Osteocyte (in vitro differentiated cells): Measurements from ENCODE around the gene KLF6. TPM values are rescaled to one million over a fixed set of nuclear protein-coding genes. Genes with fewer than 3 reads are reported as not detected.
A peak's percentile ranks its signal among the peaks of the same experiment; 100 is the strongest.

ENCODE experiments used
- DNase-seq: peaks from one replicate; pipeline ENCODE4 v3.0.0; 2021; ENCODE audit warnings: mixed read lengths; ENCODE audit not compliant: unreplicated experiment; ENCODE audit errors: extremely low spot score
- H3K27ac Mint-ChIP-seq: one replicate; pipeline ENCODE4 v1.8.0; 2021; ENCODE audit warnings: mild to moderate bottlenecking, mixed read lengths; ENCODE audit not compliant: unreplicated experiment
- H3K27me3 Mint-ChIP-seq: one replicate; pipeline ENCODE4 v1.8.0; 2021; ENCODE audit warnings: mixed read lengths; ENCODE audit not compliant: unreplicated experiment
- H3K36me3 Mint-ChIP-seq: one replicate; pipeline ENCODE4 v1.8.0; 2021; ENCODE audit warnings: mixed read lengths; ENCODE audit not compliant: unreplicated experiment
- H3K4me1 Mint-ChIP-seq: one replicate; pipeline ENCODE4 v1.8.0; 2021; ENCODE audit warnings: mixed read lengths; ENCODE audit not compliant: unreplicated experiment
- H3K4me3 Mint-ChIP-seq: one replicate; pipeline ENCODE4 v1.8.0; 2021; ENCODE audit warnings: mild to moderate bottlenecking, moderate library complexity, mixed read lengths; ENCODE audit not compliant: unreplicated experiment
- H3K9me3 Mint-ChIP-seq: one replicate; pipeline ENCODE4 v1.8.0; 2021; ENCODE audit warnings: mixed read lengths; ENCODE audit not compliant: unreplicated experiment
- CTCF ChIP-seq: fragments of 200-600 bp; sonication (generic); IDR thresholded peaks from 2 replicates; pipeline ENCODE4 v1.5.0; 2021; ENCODE audit warnings: antibody characterized with exemption, mild to moderate bottlenecking, moderate library complexity
- total RNA-seq: library from RNA; stranded (reverse); gene quantifications from 2 replicates; pipeline ENCODE4 v1.2.1, GENCODE V29; 2021

KLF6 gene
- total RNA-seq, 1 donor from 2014 or later = 341 TPM

GRCh38 chr10:3805791-3806461 is 20.9 kb upstream of the KLF6 start:
- no peak for TF ChIP-seq CTCF
- Mint-ChIP-seq H3K36me3 (no peaks in the 10 kb centered on the region), H3K4me3 (peak overlapping the region; percentile 36), H3K27ac (no peak overlapping the region), H3K9me3 (no peaks in the 10 kb centered on the region), H3K27me3 (no peaks in the 10 kb centered on the region), H3K4me1 (no peaks in the 10 kb centered on the region)
- DNase-seq = no peak

- H3K36me3 Mint-ChIP-seq = no peaks in the 10 kb centered on the region
- H3K9me3 Mint-ChIP-seq = no peaks in the 10 kb centered on the region
- H3K27ac Mint-ChIP-seq = no peak overlapping the region
- H3K4me3 Mint-ChIP-seq = peak overlapping the region; percentile 36
- no peak for DNase-seq
- TF ChIP-seq CTCF = no peak
- no peaks in the 10 kb centered on the region for H3K4me1 Mint-ChIP-seq
- H3K27me3 Mint-ChIP-seq = no peaks in the 10 kb centered on the region
Measured at GRCh38 chr10:3805201-3805790, 20.3 kb upstream of the KLF6 start.

- Mint-ChIP-seq H3K36me3 (no peaks in the 10 kb centered on the region), H3K9me3 (peaks cover 8% of the 10 kb centered on the region), H3K4me1 (no peaks in the 10 kb centered on the region), H3K4me3 (peak overlapping the region; percentile 19), H3K27ac (no peak overlapping the region), H3K27me3 (no peaks in the 10 kb centered on the region)
- TF ChIP-seq CTCF = no peak
- DNase-seq = no peak
Measured at GRCh38 chr10:3803927-3804741, 19.1 kb upstream of the KLF6 start.

- peak; percentile 9 for TF ChIP-seq CTCF
- DNase-seq = no peak
Measured at GRCh38 chr10:3803295-3803926, 18.4 kb upstream of the KLF6 start.

More at GRCh38 chr10:3803295-3803926, 18.4 kb upstream of the KLF6 start:
- Mint-ChIP-seq H3K4me1 (no peaks in the 10 kb centered on the region), H3K4me3 (no peak overlapping the region), H3K36me3 (no peaks in the 10 kb centered on the region), H3K27me3 (no peaks in the 10 kb centered on the region), H3K9me3 (peaks cover 13% of the 10 kb centered on the region), H3K27ac (no peak overlapping the region)
